Measurements from ENCODE around the gene DHODH. TPM values are rescaled to one million over a fixed set of nuclear protein-coding genes. Genes with fewer than 3 reads are reported as not detected.

Gene DHODH
- total RNA-seq: 5.3 and 6.0 TPM in 2 replicates

DNA sequence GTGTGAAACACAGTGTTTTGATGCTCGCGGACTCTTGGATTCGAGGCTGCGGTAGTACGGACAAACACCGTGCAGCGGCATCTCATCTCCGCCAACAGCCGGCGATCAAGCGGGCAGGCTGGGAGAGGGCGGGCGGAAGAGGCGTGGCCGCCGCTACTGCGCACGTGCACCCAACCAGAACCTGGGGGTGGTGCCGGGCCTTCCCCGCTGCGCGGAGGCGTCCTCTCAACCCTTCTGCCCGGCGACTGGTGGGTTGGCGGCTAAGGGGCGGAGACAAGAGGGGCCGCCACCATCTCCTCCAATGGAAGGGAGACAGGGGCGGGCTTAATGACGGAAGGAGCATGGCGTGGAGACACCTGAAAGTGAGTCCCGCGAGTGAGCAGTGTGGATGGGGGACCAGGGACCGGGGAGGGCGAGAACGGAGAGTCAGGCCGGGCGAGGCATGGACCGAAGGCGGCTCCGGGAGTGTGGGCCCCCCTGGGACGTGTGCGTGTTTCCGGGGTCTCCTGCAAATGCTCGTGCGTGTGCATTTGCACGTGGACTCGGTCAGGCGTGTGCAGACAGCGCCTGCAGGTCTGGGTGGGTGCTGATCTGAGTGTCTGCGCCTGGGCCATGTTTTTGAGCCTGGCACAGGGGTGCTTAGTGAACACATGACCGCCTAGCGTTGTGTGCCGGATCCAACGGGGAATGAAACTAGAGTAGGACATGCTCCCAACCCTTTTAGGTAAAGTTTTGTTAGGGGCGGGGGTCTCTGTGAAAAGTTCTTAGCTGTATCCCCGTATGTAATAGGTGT is at the start of gene DHODH:
DHODH (plus strand) TSS at position 321 of the 793 bp plus-strand sequence; CDS start at position 342, 21 bp downstream.

DNA sequence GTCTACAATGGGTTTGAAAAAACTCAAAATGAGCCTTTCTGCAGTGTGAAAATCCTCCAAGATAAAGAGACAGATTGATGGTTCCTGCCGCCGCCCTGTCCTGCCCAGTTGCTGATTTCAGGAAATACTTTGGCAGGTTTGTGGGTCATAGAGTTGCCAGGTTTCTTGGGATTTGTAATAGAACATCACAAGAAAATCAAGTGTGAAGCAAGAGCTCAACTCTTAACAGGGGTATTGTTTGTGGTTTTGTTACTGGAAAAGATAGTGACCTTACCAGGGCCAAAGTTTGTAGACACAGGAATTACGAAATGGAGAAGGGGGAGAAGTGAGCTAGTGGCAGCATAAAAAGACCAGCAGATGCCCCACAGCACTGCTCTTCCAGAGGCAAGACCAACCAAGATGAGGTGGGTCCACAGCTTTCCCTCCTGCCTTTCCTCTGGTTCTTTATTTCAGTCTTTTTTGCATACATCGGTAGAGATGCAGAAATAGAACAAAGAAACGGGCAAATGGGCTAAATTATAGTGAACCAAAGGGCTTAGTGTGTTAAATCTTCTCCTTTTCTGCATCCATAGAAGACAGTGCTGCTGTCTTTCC is 45.8 kb downstream of the DHODH start, which contains the start of gene HP:
HP (plus strand) TSS at position 252 of the 594 bp plus-strand sequence; CDS start at position 400, 148 bp downstream.

Small RNAs within 50 kb of the gene (small RNA-seq; reads per million reads assigned to genes)
- not detected for gene RPL39P31

Other genes with a start within 250 kb of the DHODH start
- gene AP1G1, start 199.9 kb upstream of the DHODH start, total RNA-seq: 116 and 124 TPM in 2 replicates
- 22.0 and 23.4 TPM in 2 replicates for gene ATXN1L, start 162.8 kb upstream of the DHODH start, total RNA-seq
- 4.5 and 5.1 TPM in 2 replicates for gene ZNF821, start 124.6 kb upstream of the DHODH start, total RNA-seq
- 190 and 226 TPM in 2 replicates for gene IST1, start 113.2 kb upstream of the DHODH start, total RNA-seq
- gene PKD1L3, start 8.3 kb upstream of the DHODH start, total RNA-seq: not detected in 2 replicates
- gene HP, start 45.8 kb downstream of the DHODH start, total RNA-seq: not detected in 2 replicates
- gene HPR, start 54.5 kb downstream of the DHODH start, total RNA-seq: not detected in 2 replicates
- 10.9 and 12.3 TPM in 2 replicates for gene TXNL4B, start 84.9 kb downstream of the DHODH start, total RNA-seq
- 66.6 and 82.6 TPM in 2 replicates for gene DHX38, start 85.1 kb downstream of the DHODH start, total RNA-seq
- under 0.01 and 0.14 TPM in 2 replicates for gene PMFBP1, start 163.4 kb downstream of the DHODH start, total RNA-seq